K562 (cell line): Measurements from ENCODE around the gene MTCL3.

Source experiments
- CHD2 ChIP-seq: IDR thresholded peaks from 2 replicates; pipeline ENCODE4 v1.6.1; 2011; ENCODE audit warnings: low read depth, low read length
- E2F1 ChIP-seq: sonication (generic); formaldehyde crosslinking; IDR thresholded peaks from 2 replicates; pipeline ENCODE4 v1.8.1; 2023; ENCODE audit warnings: mild to moderate bottlenecking, missing genetic modification reagents, moderate library complexity
- IRF9 ChIP-seq: fragments of 450-650 bp; IDR thresholded peaks from 2 replicates; pipeline ENCODE4 v1.6.1; 2016; ENCODE audit warnings: missing biosample characterization, missing genetic modification characterization
- TFAP4 ChIP-seq: sonication (generic); formaldehyde crosslinking; IDR thresholded peaks from 2 replicates; pipeline ENCODE4 v1.8.0; 2022; ENCODE audit warnings: missing genetic modification reagents, mild to moderate bottlenecking, moderate library complexity, borderline replicate concordance

GRCh38 chr6:127475823-127476176 is 43.3 kb downstream of the MTCL3 start:
- TF ChIP-seq IRF9 (tag) (no peak), CHD2 (no peak), TFAP4 (no peak), E2F1 (no peak)
